Mesenteric fat pad (tissue), 1 donor: ENCODE results near the gene XPNPEP1. TPM values are rescaled to one million over a fixed set of nuclear protein-coding genes. Genes with fewer than 3 reads are reported as not detected.

Source experiments
- DNase-seq: peaks from one replicate; pipeline ENCODE4 v3.0.0-alpha.2; 2020; ENCODE audit warnings: low spot score
- total RNA-seq: library from RNA; stranded (reverse); fragmentation: NEBNext Ultra II Directional; extraction: Animal tissue kit (Norgen Biotek cat#: 25700); gene quantifications from one replicate; pipeline ENCODE4 v1.2.1, GENCODE V29; 2021
- donor health status: DM: yes; HTN: yes; CAD: no.

The XPNPEP1 gene
- total RNA-seq, 1 donor from 2014 or later = 68.7 TPM

- no peak for DNase-seq
These were observed 29.2 kb upstream of the XPNPEP1 start for GRCh38 chr10:109952526-109952925.

- no peak for DNase-seq
These were observed 24.0 kb upstream of the XPNPEP1 start for GRCh38 chr10:109947111-109947920.

- no peak for DNase-seq
These were observed 23.4 kb upstream of the XPNPEP1 start for GRCh38 chr10:109946680-109947079.

GRCh38 chr10:109945473-109946177 lies 22.3 kb upstream of the XPNPEP1 start:
- no peak for DNase-seq

GRCh38 chr10:109944613-109945012 lies 21.3 kb upstream of the XPNPEP1 start:
- no peak for DNase-seq

- DNase-seq = no peak
These were observed 18.0 kb upstream of the XPNPEP1 start for GRCh38 chr10:109941236-109941862.

- DNase-seq = no peak
These were observed 17.2 kb upstream of the XPNPEP1 start for GRCh38 chr10:109940553-109940952.

GRCh38 chr10:109940117-109940516 lies 16.8 kb upstream of the XPNPEP1 start:
- DNase-seq = no peak

- no peak for DNase-seq
These were observed 16.1 kb upstream of the XPNPEP1 start for GRCh38 chr10:109939315-109939961.

GRCh38 chr10:109937460-109938065 lies 14.3 kb upstream of the XPNPEP1 start:
- no peak for DNase-seq

- DNase-seq = no peak
These were observed 11.9 kb upstream of the XPNPEP1 start for GRCh38 chr10:109934958-109935793.

GRCh38 chr10:109933984-109934565 lies 10.8 kb upstream of the XPNPEP1 start:
- DNase-seq = no peak

- no peak for DNase-seq
These were observed 9.7 kb upstream of the XPNPEP1 start for GRCh38 chr10:109932968-109933367.

GRCh38 chr10:109932391-109932790 lies 9.1 kb upstream of the XPNPEP1 start:
- no peak for DNase-seq

- no peak for DNase-seq
These were observed 7.9 kb upstream of the XPNPEP1 start for GRCh38 chr10:109931163-109931562.

- DNase-seq = no peak
These were observed 6.3 kb upstream of the XPNPEP1 start for GRCh38 chr10:109929501-109930219.

- DNase-seq = no peak
These were observed 5.2 kb upstream of the XPNPEP1 start for GRCh38 chr10:109928475-109928891.

- DNase-seq = no peak
These were observed 3.5 kb upstream of the XPNPEP1 start for GRCh38 chr10:109926825-109927224.

GRCh38 chr10:109926061-109926745 lies 2.9 kb upstream of the XPNPEP1 start:
- DNase-seq = no peak
